Activated CD8-positive, alpha-beta T cell treated with anti-CD3 and anti-CD28 coated beads for 36 hours (primary cell): ENCODE measurements around the gene STXBP6. TPM values are rescaled to one million over a fixed set of nuclear protein-coding genes. Genes with fewer than 3 reads are reported as not detected.
A peak's percentile ranks its signal among the peaks of the same experiment; 100 is the strongest.

Source experiments
- ATAC-seq: fragments of 200-7000 bp; cut with Tn5 transposase; one replicate; pipeline ENCODE4 v1.10.0; 2021; ENCODE audit warnings: mild to moderate bottlenecking, moderate library complexity
- CTCF ChIA-PET: fragments of 350-600 bp; sonication (Branson Sonifier 250); formaldehyde crosslinking; loops from one replicate; lab custom pipeline; 2021; ENCODE audit warnings: antibody characterized with exemption; lab: Charles Lee
- POLR2A ChIA-PET: fragments of 350-600 bp; sonication (Branson Sonifier 250); formaldehyde crosslinking; loops from one replicate; lab custom pipeline; 2021; ENCODE audit warnings: antibody characterized with exemption; lab: Charles Lee
- DNase-seq: peaks from one replicate; pipeline ENCODE4 v3.0.0-alpha.2; 2020
- H3K27ac Mint-ChIP-seq: one replicate; pipeline ENCODE4 v1.8.0; 2021; ENCODE audit warnings: mild to moderate bottlenecking, mixed read lengths
- H3K27me3 Mint-ChIP-seq: one replicate; pipeline ENCODE4 v1.8.0; 2021; ENCODE audit warnings: mixed read lengths
- H3K36me3 Mint-ChIP-seq: one replicate; pipeline ENCODE4 v1.8.0; 2021; ENCODE audit warnings: low read depth, mixed read lengths
- H3K4me1 Mint-ChIP-seq: one replicate; pipeline ENCODE4 v1.8.0; 2021; ENCODE audit warnings: low read depth, mixed read lengths
- H3K4me3 Mint-ChIP-seq: one replicate; pipeline ENCODE4 v1.8.0; 2021; ENCODE audit warnings: mild to moderate bottlenecking, moderate library complexity, mixed read lengths
- H3K9me3 Mint-ChIP-seq: one replicate; pipeline ENCODE4 v1.8.0; 2021; ENCODE audit warnings: mixed read lengths
- intact Hi-C: fragments of 100-400 bp; cut with micrococcal nuclease; formaldehyde crosslinking; loops from one replicate; pipeline ENCODE4 v1.10.0; 2022
- total RNA-seq, 2 experiments: library from RNA; stranded (reverse); gene quantifications; one replicate each; pipeline ENCODE4 v1.2.3, GENCODE V29; 2021
- TF ChIP-seq, protein P1 (sequence below): fragments of 200-600 bp; IDR thresholded peaks from one replicate; pipeline ENCODE4 v1.8.0; 2022; ENCODE audit warnings: antibody characterized with exemption, mild to moderate bottlenecking

Gene STXBP6
- total RNA-seq, 2 experiments from 2014 or later, result not detected

- Mint-ChIP-seq H3K4me1 (no peaks in the 10 kb centered on the region), H3K27me3 (no peaks in the 10 kb centered on the region), H3K27ac (no peak overlapping the region), H3K9me3 (no peaks in the 10 kb centered on the region), H3K4me3 (no peak overlapping the region), H3K36me3 (no peaks in the 10 kb centered on the region)
- POLR2A ChIA-PET, result no interaction called here
- intact Hi-C loops, result no loop called here
- CTCF ChIA-PET, result no interaction called here
- DNase-seq (no peak), ATAC-seq (no peak)
- TF ChIP-seq, protein P1, sequence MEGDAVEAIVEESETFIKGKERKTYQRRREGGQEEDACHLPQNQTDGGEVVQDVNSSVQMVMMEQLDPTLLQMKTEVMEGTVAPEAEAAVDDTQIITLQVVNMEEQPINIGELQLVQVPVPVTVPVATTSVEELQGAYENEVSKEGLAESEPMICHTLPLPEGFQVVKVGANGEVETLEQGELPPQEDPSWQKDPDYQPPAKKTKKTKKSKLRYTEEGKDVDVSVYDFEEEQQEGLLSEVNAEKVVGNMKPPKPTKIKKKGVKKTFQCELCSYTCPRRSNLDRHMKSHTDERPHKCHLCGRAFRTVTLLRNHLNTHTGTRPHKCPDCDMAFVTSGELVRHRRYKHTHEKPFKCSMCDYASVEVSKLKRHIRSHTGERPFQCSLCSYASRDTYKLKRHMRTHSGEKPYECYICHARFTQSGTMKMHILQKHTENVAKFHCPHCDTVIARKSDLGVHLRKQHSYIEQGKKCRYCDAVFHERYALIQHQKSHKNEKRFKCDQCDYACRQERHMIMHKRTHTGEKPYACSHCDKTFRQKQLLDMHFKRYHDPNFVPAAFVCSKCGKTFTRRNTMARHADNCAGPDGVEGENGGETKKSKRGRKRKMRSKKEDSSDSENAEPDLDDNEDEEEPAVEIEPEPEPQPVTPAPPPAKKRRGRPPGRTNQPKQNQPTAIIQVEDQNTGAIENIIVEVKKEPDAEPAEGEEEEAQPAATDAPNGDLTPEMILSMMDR, result no peak
Observed at GRCh38 chr14:25034803-25035681, 14.9 kb downstream of the STXBP6 start.

DNA sequence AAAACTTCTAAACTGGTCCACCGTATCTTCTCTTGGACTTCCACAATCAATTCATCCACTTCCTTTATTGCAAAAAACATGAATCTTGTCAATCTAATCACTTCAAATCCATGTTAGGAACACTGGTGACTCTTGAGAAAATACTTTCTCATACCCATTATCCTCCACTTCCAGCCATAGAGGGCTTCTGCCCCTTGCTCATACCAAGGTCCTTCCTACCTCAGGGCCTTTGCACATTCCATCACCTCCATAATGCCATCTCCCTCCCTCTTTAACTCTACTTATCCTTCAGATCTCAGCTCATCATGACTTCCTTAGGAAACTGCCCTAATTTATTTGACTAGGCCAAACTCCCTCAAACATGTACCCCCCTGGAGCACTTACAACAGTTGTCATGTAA lies 16.6 kb downstream of the STXBP6 start:
- H3K4me1 Mint-ChIP-seq, result no peaks in the 10 kb centered on the region
- H3K36me3 Mint-ChIP-seq, result no peaks in the 10 kb centered on the region
- ChIA-PET POLR2A (no interaction called here), CTCF (no interaction called here)
- no peaks in the 10 kb centered on the region for H3K9me3 Mint-ChIP-seq
- no peaks in the 10 kb centered on the region for H3K27me3 Mint-ChIP-seq
- no peak for ATAC-seq
- no peak for DNase-seq
- no peak overlapping the region for H3K27ac Mint-ChIP-seq
- H3K4me3 Mint-ChIP-seq, result no peak overlapping the region
- intact Hi-C loops, result no loop called here
- TF ChIP-seq, protein P1, result no peak

DNA sequence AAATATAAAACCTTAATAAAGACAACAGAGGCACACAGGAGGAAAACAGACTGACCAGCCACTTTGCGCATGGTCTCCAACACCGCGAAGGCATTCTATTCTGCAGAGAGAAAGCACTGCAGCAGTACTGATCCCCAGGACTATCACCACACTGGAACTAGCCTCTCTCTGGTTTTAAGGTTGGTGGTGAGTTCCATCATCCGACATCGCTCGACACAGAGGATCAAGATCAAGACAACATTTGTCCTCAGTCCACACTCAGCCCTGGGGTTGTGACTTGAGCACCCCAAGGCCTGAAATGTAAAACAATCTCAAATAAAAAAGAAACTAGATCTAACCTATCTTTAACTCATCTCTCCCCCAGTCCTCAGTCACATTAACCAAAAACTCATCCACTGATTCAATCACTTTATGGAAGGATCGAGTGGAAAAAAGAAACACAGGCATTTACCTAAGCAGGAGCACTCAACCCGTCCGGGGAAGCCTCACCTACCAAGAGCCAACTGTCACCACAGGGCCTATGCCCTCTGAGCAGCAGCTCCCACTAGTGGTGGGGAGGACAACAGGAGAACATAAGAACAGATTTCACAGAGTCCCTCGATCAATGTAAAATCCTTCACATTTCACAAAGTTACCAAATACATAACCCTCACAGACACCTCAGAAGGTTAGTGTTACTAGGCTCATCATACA lies 17.7 kb downstream of the STXBP6 start:
- ChIA-PET CTCF (no interaction called here), POLR2A (no interaction called here)
- TF ChIP-seq, protein P1, result no peak
- no peaks in the 10 kb centered on the region for H3K36me3 Mint-ChIP-seq
- no peak overlapping the region for H3K27ac Mint-ChIP-seq
- H3K4me3 Mint-ChIP-seq, result no peak overlapping the region
- no peaks in the 10 kb centered on the region for H3K4me1 Mint-ChIP-seq
- DNase-seq (peak; percentile 12), ATAC-seq (no peak)
- intact Hi-C loops, result no loop called here
- no peaks in the 10 kb centered on the region for H3K27me3 Mint-ChIP-seq
- H3K9me3 Mint-ChIP-seq, result no peaks in the 10 kb centered on the region

GRCh38 chr14:25026476-25027137 lies 23.3 kb downstream of the STXBP6 start:
- H3K9me3 Mint-ChIP-seq, result no peaks in the 10 kb centered on the region
- H3K36me3 Mint-ChIP-seq, result no peaks in the 10 kb centered on the region
- no peaks in the 10 kb centered on the region for H3K27me3 Mint-ChIP-seq
- no peaks in the 10 kb centered on the region for H3K4me1 Mint-ChIP-seq
- ChIA-PET CTCF (no interaction called here), POLR2A (no interaction called here)
- no peak overlapping the region for H3K4me3 Mint-ChIP-seq
- no peak for DNase-seq
- intact Hi-C loops, result no loop called here
- no peak overlapping the region for H3K27ac Mint-ChIP-seq
- ATAC-seq, result no peak
- TF ChIP-seq, protein P1, result no peak
